OCI-M2 (cell line): Measurements from ENCODE around the gene LRBA.
"Not testable (repeated sequence)": the region's sequence is repeated elsewhere in the genome, so short reads cannot be mapped to it uniquely, and the experiment has no call there.

ENCODE experiments used
- DNase-seq: peaks from one replicate; lab custom pipeline; 2025; ENCODE audit not compliant: unreplicated experiment; lab: John Stamatoyannopoulos, UW

LRBA gene

DNA sequence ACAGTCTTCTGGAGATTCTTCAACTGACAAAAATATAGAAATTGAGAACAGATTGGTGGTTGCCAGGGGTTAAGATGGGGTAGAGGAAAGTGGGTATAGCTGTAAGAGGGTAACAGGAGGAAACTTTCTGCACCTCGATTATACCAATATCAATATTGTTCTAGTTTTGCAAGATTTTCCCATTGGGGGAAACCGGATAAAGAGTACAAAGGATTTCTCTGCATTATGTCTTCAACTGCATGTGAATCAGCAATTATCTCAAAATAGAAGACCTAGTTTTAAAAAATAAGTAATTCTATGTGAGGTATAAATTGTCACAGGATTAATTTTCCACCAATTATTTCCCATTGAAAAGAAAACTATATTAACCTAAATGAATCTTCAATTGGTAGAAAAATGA lies 65.7 kb downstream of the LRBA start:
- DNase-seq: no peak

DNA sequence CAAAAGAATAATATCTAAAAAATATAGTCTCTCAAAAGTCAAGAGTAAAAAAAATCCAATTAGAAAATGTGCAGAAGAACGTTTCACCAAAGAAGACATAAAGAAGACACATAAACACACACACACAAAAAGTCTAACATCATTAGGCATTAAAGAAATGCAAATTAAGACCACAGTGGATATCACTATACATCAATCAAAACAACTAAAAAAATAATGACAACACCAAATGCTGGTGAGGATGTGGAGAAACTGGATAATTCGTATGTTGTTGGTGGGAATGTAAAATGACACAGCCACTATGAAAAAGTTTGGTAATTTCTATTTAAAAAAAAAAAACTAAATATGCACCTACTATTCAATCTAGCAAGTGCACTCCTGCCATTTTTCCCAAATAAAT lies 66.4 kb downstream of the LRBA start:
- no peak for DNase-seq

DNA sequence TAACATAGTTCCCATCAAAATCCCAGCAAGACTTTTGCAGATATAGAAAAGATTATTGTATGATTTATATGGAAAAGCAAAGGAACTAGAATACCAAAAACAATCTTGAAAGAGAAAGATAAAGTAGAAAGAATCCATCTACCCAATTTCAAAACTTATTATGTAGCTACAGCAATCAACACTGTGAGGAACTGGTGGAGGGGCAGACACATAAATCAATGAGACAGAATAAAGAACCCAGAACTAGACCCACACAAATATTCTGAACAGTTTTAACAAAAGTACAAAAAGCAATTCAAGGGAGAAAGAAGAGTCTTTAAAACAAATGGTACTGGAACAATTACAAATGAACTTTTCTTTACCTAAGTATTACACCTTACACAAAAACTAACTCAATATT lies 67.0 kb downstream of the LRBA start:
- no peak for DNase-seq

DNA sequence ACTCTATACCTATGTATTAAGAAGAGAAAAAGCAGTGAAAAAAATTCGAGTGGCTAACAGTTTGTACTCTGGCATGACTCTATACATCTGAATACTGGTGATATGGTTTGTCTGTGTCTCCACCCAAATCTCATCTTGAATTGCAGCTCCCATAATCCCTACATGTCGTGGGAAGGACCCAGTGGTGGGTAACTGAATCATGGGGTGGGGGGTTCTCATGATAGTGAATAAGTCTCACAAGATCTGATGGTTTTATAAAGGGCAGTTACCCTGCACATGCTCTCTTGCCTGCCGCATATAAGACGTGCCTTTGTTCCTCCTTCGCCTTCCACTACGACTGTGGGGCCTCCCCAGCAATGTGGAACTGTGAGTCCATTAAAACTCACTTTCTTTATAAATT lies 70.4 kb downstream of the LRBA start:
- DNase-seq: peak; percentile 13

DNA sequence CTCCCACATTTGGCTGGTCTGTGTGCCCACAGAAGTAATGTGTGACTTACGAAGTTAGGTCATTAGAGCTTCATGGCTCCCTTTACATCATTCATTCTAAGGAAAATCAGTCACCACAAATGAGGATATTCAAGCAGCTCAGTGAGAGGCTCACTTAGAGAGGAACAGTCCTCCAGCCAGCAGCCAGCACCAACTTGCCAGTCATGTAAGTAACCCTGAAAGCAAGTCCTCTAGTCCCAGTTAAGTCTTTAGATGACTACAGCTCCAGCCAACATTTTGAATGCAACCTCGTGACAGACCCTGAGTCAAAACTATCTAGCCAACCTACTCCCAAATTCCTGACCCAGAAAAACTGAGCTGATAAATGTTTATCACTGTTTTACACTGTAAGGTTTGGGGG lies 71.3 kb downstream of the LRBA start:
- DNase-seq: no peak

DNA sequence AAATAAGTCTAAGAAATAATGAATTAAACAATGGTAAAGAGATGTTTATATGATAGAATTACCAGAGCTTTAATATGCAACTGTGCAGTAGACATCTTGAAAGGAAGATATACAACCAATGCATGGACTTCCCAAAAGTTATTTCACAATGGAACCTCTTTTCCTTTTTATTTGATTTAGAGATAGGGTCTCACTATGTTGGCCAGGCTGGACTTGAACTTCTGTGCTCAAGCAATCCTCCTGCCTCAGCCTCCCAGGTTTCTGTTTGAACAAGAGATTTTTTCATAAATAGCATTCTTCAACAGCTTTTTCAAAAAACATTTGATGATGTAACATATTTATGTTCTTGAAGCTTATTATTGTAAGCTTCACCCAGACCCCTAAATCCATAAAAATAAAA lies 72.0 kb downstream of the LRBA start:
- no peak for DNase-seq

DNA sequence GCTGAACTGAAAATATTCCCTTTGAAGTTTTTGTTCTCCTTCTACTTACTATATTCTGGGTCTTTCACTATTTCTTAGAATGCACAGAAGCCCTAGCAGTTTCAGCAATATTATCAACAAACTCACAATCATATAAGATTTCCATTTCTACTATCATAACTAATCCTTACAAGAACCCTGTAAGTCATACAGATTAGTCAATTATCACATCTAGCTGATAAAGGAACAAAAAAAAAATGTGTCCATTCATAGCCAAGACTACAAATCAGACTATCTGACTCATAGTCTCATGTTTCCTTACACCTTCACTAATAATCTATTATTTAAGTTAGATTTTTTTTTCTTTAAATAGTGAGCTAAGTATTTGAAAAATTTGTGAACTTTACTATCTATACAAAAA lies 72.5 kb downstream of the LRBA start:
- DNase-seq: no peak

DNA sequence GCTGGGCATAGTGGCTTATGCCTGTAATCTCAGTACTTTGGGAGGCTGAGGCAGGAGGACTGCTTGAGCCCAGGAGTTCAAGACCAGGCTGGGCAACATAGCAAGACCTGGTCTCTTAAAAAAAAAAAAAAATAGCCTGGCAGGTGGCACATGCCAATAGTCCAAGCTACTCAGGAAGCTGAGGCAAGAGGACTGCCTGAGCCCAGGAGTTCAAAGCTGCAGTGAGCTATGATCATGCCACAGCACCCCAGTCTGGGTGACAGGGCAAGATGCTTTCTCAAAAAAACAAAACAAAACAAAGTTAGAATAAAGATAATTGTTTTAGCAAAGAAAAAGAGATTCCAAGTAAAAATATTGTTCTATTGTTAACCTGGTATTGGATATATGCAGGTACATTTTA lies 75.0 kb downstream of the LRBA start:
- no peak for DNase-seq

DNA sequence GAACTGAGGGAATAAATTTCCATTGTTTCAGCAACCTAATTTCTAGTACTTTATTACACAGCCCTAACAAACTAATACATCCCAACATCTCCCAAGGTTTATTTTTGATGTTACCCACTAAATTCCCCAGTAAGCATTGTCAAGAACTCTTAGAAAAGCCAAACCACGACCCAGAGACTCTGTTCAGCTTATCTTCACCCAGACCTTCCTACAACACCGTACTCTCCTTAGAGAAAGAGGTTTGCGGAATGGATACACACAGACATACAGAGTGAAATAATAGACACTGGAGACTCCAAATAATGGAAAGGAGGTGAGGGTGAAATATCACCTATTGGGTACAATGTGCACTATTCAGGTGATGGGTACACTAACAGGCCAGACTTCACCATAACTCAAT lies 75.6 kb downstream of the LRBA start:
- no peak for DNase-seq

DNA sequence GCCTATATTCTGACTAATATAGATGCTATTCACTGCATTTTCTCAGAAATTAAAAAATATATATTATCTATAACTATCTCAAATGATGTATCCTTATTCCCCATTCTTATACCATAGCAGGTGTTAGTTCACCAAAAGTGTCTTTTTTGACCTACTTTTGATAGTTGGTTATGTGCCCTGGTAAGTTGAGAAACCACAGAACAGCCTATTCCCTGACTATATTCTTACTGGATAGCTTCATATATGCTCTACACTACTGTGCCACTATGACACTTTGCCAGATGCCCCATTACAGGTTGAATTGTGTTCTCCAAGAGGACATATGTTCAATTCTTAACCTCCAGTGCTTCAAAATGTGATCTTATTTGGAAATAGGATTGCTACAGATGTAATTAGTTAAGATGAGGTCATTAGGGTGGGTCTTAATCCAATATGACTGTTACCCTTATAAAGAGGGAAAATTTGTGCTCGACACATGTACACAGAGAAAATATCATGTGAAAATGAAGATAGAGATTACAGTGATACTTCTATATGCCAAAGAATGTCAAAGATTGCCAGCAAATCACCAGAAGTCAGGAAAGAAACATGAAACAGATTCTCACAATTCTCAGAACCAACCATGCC lies 76.1 kb downstream of the LRBA start:
- no peak for DNase-seq

DNA sequence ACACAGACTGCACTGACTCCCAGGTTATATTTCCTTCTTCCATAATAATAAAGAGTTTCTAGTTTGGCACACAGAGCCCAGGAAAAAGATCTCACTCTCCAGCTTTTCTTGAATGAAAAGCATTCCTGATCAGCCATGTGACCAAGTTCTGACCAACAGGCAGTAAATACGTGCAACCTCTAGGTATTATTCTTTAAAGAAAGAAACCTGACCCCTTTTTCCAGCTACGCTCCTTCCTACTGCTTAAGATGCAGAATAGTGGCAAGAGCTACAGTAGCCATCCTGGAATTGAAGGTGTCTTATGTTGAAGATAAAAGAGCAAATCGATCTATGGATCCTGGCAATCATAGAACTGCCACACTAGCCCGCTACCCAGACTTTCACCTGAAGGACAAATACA lies 76.7 kb downstream of the LRBA start:
- no peak for DNase-seq

DNA sequence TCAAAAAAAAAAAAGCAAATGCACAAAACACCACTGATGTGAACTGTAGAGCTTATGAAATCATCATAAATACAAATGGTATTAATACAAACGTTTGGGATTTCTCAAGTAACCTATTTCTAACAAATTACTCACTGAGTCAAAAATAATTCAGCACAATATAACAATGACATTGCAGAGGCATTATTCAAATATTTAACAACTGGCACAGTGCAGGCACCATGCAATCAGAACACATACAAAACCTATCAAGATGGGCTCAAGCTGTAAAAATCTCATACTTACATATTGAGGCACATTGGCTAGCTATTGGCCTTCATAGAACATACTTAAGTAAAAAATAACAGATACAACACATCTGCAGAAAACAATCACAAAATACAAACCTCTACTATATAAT lies 81.1 kb downstream of the LRBA start:
- no peak for DNase-seq

DNA sequence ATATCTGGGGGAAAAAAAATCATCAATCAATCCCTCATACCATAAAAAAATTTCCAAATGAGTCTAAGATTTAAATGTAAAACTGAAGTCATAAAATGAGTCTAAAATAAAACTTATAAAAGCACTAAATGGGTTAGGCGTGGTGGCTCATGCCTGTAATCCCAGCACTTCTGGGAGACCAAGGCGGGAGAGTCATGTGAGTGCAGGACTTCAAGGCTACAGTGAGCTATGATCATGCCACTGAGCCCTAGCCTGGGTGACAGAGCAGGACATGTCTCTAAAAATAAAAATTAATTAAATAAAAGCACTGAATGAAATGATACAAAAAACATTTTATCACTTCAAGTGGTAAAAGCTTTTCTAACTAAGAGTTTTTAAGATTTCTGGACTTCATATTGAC lies 83.3 kb downstream of the LRBA start:
- DNase-seq: no peak

DNA sequence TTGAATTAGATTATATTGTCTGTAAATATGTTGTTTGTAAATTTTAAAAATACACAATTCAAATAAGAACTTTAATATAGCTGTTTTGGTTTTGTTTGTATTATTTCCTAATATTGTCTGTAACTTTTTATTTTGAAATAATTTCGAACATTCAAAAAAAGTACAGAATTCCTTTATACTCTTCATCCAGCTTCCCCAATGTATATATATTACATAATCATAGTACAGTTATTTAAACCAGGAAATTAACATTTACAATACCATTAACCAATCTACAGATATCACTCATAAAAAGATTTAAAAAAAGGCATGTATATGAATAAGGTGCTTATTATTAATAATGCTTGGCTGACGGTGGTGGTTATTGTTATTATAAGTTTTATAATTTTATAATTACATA lies 84.1 kb downstream of the LRBA start:
- no peak for DNase-seq

DNA sequence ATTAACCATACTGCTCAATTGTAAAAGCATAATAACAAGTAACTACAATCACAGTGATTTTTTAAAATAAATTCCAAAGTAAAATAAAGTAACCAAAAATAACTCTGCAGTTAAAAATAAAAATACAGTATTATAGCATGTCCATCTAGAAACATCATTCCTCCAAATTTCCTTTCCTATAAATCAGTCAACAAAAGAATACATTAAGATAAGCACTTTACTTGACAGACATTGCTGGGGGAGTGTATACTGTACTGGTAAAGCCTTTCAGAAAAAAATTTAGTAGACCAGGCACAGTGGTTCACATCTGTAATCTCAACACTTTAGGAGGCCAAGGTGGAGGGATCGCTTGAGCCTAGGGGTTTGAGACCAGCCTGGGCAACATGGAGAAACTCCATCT lies 91.1 kb downstream of the LRBA start:
- DNase-seq: no peak

DNA sequence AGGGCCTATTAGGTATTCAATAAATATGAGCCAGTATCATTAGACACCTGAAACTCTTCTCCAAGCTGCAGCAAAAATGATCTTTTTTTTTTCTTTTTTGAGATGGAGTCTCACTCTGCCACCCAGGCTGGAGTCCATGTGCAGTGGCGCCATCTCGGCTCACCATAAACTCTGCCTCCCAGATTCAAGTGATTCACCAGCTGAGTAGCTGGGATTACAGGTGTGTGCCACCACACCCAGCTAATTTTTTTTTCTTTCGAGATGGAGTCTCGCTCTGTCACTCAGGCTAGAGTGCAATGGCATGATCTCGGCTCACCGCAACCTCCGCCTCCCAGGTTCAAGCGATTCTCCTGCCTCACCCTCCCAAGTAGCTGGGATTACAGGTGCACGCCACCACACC lies 93.6 kb downstream of the LRBA start:
- not testable (repeated sequence) for DNase-seq

DNA sequence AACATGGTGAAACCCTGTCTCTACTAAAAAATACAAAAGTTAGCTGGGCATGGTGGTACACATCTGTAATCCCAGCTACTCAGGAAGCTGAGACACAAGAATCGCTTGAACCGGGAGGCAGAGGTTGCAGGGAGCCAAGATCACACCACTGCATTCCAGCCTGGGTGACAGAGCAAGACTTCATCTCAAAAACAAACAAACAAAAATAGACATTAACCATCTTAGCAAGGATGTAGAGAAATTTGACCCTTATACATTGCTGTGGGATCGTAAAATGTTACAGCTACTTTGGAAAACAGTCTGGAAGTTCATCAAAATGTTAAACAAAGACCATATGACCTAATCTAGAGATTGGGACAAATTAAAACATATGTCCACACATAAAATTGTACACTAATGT lies 96.5 kb downstream of the LRBA start:
- not testable (repeated sequence) for DNase-seq

DNA sequence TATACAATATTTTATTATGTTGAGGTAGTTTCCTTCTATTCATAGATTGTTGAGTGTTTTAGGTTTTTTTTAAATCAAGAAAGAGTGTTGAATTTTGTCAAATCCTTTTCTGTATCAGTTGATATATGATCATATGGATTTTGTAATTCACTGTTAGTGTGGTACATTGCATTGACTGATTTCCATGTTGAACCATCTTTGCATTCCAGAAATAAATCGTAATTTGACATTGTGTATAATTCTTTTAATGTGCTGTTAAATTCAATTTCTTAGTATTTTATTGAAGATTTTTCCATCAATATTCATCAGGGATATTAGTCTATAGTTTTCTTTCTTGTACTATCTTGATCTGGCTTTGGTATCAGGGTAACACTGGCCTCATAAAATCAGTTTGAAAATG lies 103.8 kb downstream of the LRBA start:
- DNase-seq: no peak

DNA sequence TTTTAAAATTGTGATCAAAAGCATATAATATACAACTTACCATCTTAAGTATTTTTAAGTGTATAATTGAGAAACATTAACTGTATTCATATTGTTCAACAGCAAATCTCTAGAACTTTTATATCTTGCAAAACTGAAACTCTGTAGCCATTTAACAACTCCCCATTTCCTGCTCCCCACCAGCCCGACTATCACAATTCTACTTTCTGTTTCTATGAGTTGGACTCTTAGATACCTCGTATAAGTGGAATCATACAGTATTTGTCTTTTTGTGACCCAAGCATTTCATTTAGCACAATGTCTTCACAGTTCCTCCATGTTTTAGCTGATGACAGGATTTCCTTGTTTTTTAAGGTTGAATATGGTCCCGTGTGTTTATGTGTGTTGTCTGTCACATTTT lies 106.0 kb downstream of the LRBA start:
- DNase-seq: no peak

DNA sequence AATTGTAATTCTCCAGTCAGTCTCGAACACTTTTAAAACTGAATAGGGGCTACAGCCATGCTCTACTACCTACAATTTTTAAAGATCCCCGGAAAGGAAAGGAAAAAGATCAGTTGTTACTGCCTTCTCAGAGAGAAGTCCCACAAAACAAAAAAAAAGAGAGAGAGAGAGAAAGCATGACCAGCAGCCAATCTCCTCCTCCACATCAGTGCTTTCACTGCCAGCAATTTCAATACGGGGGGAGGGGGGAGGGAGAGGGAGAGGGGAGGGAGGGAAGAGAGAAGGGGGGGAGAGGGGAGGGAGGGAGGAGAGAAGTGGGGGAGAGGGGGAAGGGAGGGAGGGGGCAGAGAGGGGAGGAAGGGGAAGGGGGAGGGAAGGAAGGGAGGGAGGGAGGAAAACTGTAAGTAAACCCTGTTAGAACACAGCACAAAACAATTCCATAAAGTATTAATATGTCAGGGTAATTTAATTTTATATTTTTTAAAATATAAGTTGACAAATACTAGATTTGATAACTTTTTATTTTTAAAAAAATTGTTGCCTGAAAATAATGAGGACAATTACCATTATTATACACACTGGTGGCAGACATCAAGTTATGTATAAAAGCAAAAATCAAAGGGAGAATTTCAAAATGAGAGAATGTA lies 108.0 kb downstream of the LRBA start:
- no peak for DNase-seq

DNA sequence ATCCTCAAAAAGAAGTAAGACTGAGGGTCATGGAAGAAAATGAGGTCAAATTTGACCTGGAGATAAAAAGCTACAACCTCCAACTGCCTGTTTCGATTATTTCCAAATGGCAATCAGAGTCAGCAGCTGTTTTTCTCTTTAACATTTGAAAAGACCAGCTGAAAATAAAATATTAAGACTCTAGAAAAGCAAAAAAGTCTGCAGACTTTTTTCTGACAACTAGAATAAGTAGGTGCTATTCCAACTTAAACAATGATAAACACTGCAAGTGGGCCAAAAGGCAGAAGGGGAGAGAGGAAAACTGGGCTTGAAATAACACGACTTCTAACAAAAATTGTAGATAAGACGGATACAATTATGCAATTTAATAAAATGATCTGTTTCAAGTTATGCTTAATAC lies 110.4 kb downstream of the LRBA start:
- no peak for DNase-seq

DNA sequence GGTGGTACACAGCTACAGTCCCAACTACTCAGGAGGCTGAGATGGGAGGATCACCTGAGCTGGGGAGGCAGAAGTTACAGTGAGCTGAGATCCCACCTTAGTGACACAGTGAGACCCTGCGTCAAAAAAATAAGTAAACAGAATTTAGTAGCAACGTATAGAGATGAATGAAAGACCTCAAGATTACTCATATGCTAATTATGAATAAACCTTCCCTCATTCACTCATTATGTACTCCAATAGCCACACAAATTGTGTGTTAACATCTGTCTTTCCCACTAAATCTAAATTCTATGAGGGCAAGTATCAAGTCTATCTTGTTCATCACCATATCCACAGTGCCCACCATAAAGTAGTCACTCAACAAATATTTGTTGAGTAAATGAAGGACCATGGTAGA lies 111.5 kb downstream of the LRBA start:
- DNase-seq: no peak

DNA sequence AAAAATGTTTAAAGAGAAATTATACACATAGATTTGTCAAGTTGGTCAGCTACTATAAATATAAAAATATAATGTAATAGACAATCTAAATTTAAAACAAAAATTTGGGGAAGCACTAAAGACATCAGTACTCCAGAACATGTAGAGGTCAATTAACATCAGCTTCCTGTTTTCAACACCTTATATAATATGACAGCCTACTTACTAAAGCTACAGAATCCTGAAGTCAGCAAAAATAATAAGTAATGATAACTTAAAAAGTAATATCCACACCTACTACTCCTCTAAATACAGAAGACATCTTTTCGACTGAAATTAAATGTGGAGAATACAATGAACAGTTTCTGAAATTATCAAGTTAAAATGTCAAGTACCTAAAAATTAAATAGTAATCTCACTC lies 118.6 kb downstream of the LRBA start:
- DNase-seq: no peak
